GM12878 (cell line): ENCODE results near the gene SLC23A2. TPM values are rescaled to one million over a fixed set of nuclear protein-coding genes. Genes with fewer than 3 reads are reported as not detected.

Experiments used
- ATAC-seq: fragments of 200-7000 bp; cut with Tn5 transposase; 3 replicates; pipeline ENCODE4 v1.9.1; 2020; ENCODE audit warnings: mild to moderate bottlenecking, moderate library complexity
- BruUV-seq: library from RNA; stranded (reverse); fragments of 400-500 nt; replicated peaks from 2 replicates; lab custom pipeline; 2021; lab: Mats Ljungman, UMichigan
- CTCF ChIA-PET: fragments of 300-600 bp; sonication (Branson Sonifier 250); formaldehyde crosslinking; extraction: SDS; loops from one replicate; lab custom pipeline; 2021; ENCODE audit warnings: inconsistent platforms; lab: Yijun Ruan, JAX
- POLR2A ChIA-PET: fragments of 350-600 bp; formaldehyde crosslinking; extraction: SDS; loops from one replicate; lab custom pipeline; 2021; ENCODE audit warnings: inconsistent platforms; lab: Charles Lee
- RAD21 ChIA-PET: fragments of 300-600 bp; sonication (Branson Sonifier 250); formaldehyde crosslinking; loops from one replicate; lab custom pipeline; 2023; ENCODE audit warnings: antibody characterized with exemption; ENCODE audit not compliant: unreplicated experiment; lab: Charles Lee
- SMC1A ChIA-PET: fragments of 300-600 bp; sonication (Branson Sonifier 250); formaldehyde crosslinking; loops from one replicate; lab custom pipeline; 2023; ENCODE audit not compliant: unreplicated experiment, uncharacterized antibody; lab: Charles Lee
- DNase-seq: peaks from one replicate; pipeline ENCODE4 v3.0.0-alpha.2; 2011; ENCODE audit warnings: low read depth, low spot score
- FAIRE-seq: peaks from 3 replicates; lab custom pipeline; 2011; peaks lifted over from hg19 to GRCh38; lab: Jason Lieb, UNC
- H2AFZ ChIP-seq: 2 replicates; pipeline ENCODE4 v1.6.0; 2011; ENCODE audit warnings: low read depth, low read length, control low read depth; ENCODE audit not compliant: control insufficient read depth
- H3K27ac ChIP-seq: 2 replicates; pipeline ENCODE4 v1.5.1; 2011; ENCODE audit warnings: control low read depth; ENCODE audit not compliant: control insufficient read depth, insufficient read depth
- H3K27me3 ChIP-seq, 2 experiments: replicated peaks in 1 of 2; 2 replicates each; pipeline versions ENCODE4 v1.6.0 to v1.6.1; 2011; ENCODE audit warnings: low read length in 1 of 2; ENCODE audit not compliant: control insufficient read depth in 2 of 2, insufficient read depth in 2 of 2
- H3K36me3 ChIP-seq, 2 experiments: 2 replicates each; pipeline ENCODE4 v1.5.1; 2011; ENCODE audit warnings: low read length in 1 of 2; ENCODE audit not compliant: control insufficient read depth in 2 of 2, insufficient read depth in 2 of 2
- H3K4me1 ChIP-seq: 2 replicates; pipeline ENCODE4 v1.6.1; 2011; ENCODE audit warnings: mild to moderate bottlenecking, low read length, moderate library complexity, mixed read lengths; ENCODE audit not compliant: control insufficient read depth, insufficient read depth
- H3K4me2 ChIP-seq: 2 replicates; pipeline ENCODE4 v1.6.0; 2011; ENCODE audit warnings: control low read depth; ENCODE audit not compliant: control insufficient read depth, insufficient read depth
- H3K4me3 ChIP-seq: fragments of 200-600 bp; sonication (generic); 2 replicates; pipeline ENCODE4 v1.5.1; 2016
- H3K79me2 ChIP-seq: 2 replicates; pipeline ENCODE4 v1.6.0; 2011; ENCODE audit warnings: low read length; ENCODE audit not compliant: control insufficient read depth, insufficient read depth
- H3K9ac ChIP-seq: 2 replicates; pipeline ENCODE4 v1.8.0; 2011; ENCODE audit warnings: low read length, control low read depth, mixed read lengths; ENCODE audit not compliant: control insufficient read depth, insufficient read depth
- H3K9me3 ChIP-seq: replicated peaks from 3 replicates; pipeline ENCODE4 v1.5.1; 2011; ENCODE audit warnings: mild to moderate bottlenecking, low read length; ENCODE audit not compliant: control insufficient read depth, insufficient read depth
- H4K20me1 ChIP-seq: 2 replicates; pipeline ENCODE4 v1.6.0; 2011; ENCODE audit not compliant: control insufficient read depth, insufficient read depth
- ATF2 ChIP-seq: IDR thresholded peaks from 2 replicates; pipeline ENCODE4 v1.6.1; 2012; ENCODE audit warnings: low read length, inconsistent platforms
- CREM ChIP-seq: IDR thresholded peaks from 2 replicates; pipeline ENCODE4 v1.6.1; 2014; ENCODE audit warnings: antibody characterized with exemption, low read depth
- CTCF ChIP-seq, 3 experiments: IDR thresholded peaks in 2 of 3; conservative IDR thresholded peaks in 1 of 3; 2 replicates each; pipeline ENCODE4 v1.5.1; 2011; ENCODE audit warnings: low read depth in 3 of 3, low read length in 3 of 3, mild to moderate bottlenecking in 3 of 3, control low read depth in 2 of 3, moderate library complexity in 2 of 3, inconsistent platforms in 1 of 3, mixed read lengths in 1 of 3; ENCODE audit not compliant: control insufficient read depth in 2 of 3, insufficient read depth in 1 of 3; ENCODE audit errors: extremely low read depth in 1 of 3
- EED ChIP-seq: sonication (generic); IDR thresholded peaks from 2 replicates; pipeline ENCODE4 v1.6.1; 2016; ENCODE audit warnings: antibody characterized with exemption, low read depth
- FOS ChIP-seq: IDR thresholded peaks from 3 replicates; pipeline ENCODE4 v1.6.1; 2011; ENCODE audit warnings: borderline replicate concordance; ENCODE audit not compliant: insufficient read length; ENCODE audit errors: extremely low read depth
- IRF3 ChIP-seq: fragments of 450-650 bp; IDR thresholded peaks from 2 replicates; pipeline ENCODE4 v1.6.1; 2014; ENCODE audit warnings: mild to moderate bottlenecking
- NBN ChIP-seq: fragments of 450-650 bp; IDR thresholded peaks from 2 replicates; pipeline ENCODE4 v1.6.1; 2016
- NRF1 ChIP-seq: conservative IDR thresholded peaks from 2 replicates; pipeline ENCODE4 v1.6.1; 2011; ENCODE audit warnings: mild to moderate bottlenecking, low read depth, low read length, improper control_type of control experiment
- PAX5 ChIP-seq: IDR thresholded peaks from 2 replicates; pipeline ENCODE4 v1.6.1; 2011; ENCODE audit warnings: low read depth, low read length, borderline replicate concordance
- RAD21 ChIP-seq: IDR thresholded peaks from 2 replicates; pipeline ENCODE4 v1.6.1; 2011; ENCODE audit warnings: mild to moderate bottlenecking, low read depth, low read length, moderate library complexity; ENCODE audit not compliant: insufficient read depth
- RFX5 ChIP-seq: IDR thresholded peaks from 2 replicates; pipeline ENCODE4 v1.6.1; 2011; ENCODE audit warnings: low read depth, low read length, improper control_type of control experiment
- RUNX3 ChIP-seq: IDR thresholded peaks from 2 replicates; pipeline ENCODE4 v1.6.1; 2012; ENCODE audit warnings: low read length, inconsistent platforms
- SIX5 ChIP-seq: IDR thresholded peaks from 2 replicates; pipeline ENCODE4 v1.6.1; 2011; ENCODE audit warnings: mild to moderate bottlenecking, low read depth, low read length, moderate library complexity; ENCODE audit not compliant: severe bottlenecking
- SMAD1 ChIP-seq: fragments of 450-650 bp; IDR thresholded peaks from 2 replicates; pipeline ENCODE4 v1.6.1; 2018; ENCODE audit warnings: mild to moderate bottlenecking, low read depth; ENCODE audit not compliant: partially characterized antibody
- SMC3 ChIP-seq: IDR thresholded peaks from 2 replicates; pipeline ENCODE4 v1.6.1; 2011; ENCODE audit warnings: low read length, improper control_type of control experiment, borderline replicate concordance
- TCF3 ChIP-seq: IDR thresholded peaks from 2 replicates; pipeline ENCODE4 v1.6.1; 2012; ENCODE audit warnings: low read depth, mild to moderate bottlenecking, low read length, borderline replicate concordance; ENCODE audit not compliant: insufficient read depth
- USF1 ChIP-seq: IDR thresholded peaks from 2 replicates; pipeline ENCODE4 v1.6.1; 2011; ENCODE audit warnings: borderline replicate concordance, low read depth, mild to moderate bottlenecking, moderate library complexity, mixed read lengths, low read length; ENCODE audit not compliant: insufficient read depth; ENCODE audit errors: extremely low read length
- YBX1 ChIP-seq: fragments of 450-650 bp; IDR thresholded peaks from 2 replicates; pipeline ENCODE4 v1.6.1; 2016; ENCODE audit warnings: antibody characterized with exemption
- YY1 ChIP-seq: IDR thresholded peaks from 2 replicates; pipeline ENCODE4 v1.6.1; 2011; ENCODE audit warnings: low read depth, mild to moderate bottlenecking, low read length
- WGBS: methylation state at CpG from one replicate; pipeline ENCODE4 v1.1.6; 2016; ENCODE audit warnings: low lambda C conversion rate; ENCODE audit not compliant: insufficient replicate concordance, insufficient coverage; ENCODE audit errors: missing lambda C conversion rate; 5-methylcytosine and 5-hydroxymethylcytosine counted together
- in situ Hi-C: fragments of 300-500 bp; cut with MboI; formaldehyde crosslinking; loops from 9 replicates; pipeline ENCODE4 v1.14.3; 2018; ENCODE audit warnings: mixed read lengths
- intact Hi-C: fragments of 100-400 bp; cut with micrococcal nuclease; formaldehyde crosslinking; loops from one replicate; pipeline ENCODE4 v1.14.2; 2022; ENCODE audit not compliant: unreplicated experiment
- polyA plus RNA-seq, 11 experiments: library from polyadenylated mRNA; depleted of rRNA in 4 of 11; unstranded in 6 of 11; stranded (reverse) in 5 of 11; fragments of >200 nt; fragmentation: Nextera tagmentation in 4 of 11; fragmentation: Illumina TruSeq in 1 of 11; extraction: Ambion mirVana in 4 of 11; extraction: Trizol in 1 of 11; gene quantifications; 1 replicate in 1 of 11; 2 replicates in 10 of 11; pipeline versions ENCODE4 v1.2.1 to v1.2.3, GENCODE V29; 2011 to 2016; ENCODE audit warnings: inconsistent platforms in 2 of 11, missing spikeins in 2 of 11, low read depth in 1 of 11
- total RNA-seq, 4 experiments: library from RNA; depleted of rRNA in 3 of 4; stranded (reverse); fragments of >200 nt in 3 of 4; fragmentation: Illumina TruSeq in 1 of 4; extraction: Trizol in 1 of 4; gene quantifications; 2 replicates each; pipeline versions ENCODE4 v1.2.1 to v1.2.3, GENCODE V29; 2013 to 2021

Gene SLC23A2
- total and polyA plus RNA-seq, 10 of the 15 experiments (the other 5 are each of a cell fraction or from before 2014, with no cell fraction given) = 4.4 to 56.1 (median 35.5) TPM

DNA sequence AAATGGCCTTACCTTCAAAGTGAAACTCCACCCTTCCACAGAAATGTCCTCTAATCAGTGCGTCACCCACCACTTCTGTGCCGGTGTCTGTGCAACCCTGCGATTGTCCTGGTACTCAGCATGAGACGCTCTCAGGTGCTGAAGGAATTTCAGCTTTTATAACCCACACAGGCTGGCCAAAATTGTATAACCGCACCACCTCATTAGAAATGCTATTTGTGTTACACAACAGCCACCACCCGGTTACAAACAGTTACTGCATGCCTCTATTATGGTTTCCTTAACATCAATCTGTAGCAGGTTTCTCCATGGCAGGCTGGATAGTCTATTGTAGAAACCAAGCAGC is 51.5 kb downstream of the SLC23A2 start:
- in situ Hi-C loops (no loop called here), intact Hi-C loops (loop anchor here (5.0 to 10.0 kb wide), 3 partner anchors 75 to 343 kb away; no protein-coding TSS in a partner anchor)
- ChIA-PET SMC1A (interaction anchor here (0.6 to 3.7 kb wide), 19 partner anchors 22 to 212 kb away, joined by 3 to 19 read pairs (median 4); partner anchors contain the start of gene CDS2), RAD21 (interaction anchor here (0.7 to 2.3 kb wide), 10 partner anchors 13 to 218 kb away, joined by 3 to 14 read pairs (median 4); no protein-coding TSS in a partner anchor), CTCF (interaction anchor here (0.7 to 5.4 kb wide), 29 partner anchors 8 to 262 kb away, joined by 3 to 40 read pairs (median 3); partner anchors contain the start of gene CDS2), POLR2A (interaction anchor here (1.1 kb wide), 1 partner anchor 56 kb away, joined by 4 read pairs; no protein-coding TSS in a partner anchor)
- peaks cover 0 to 3% of the 10 kb centered on the region in 2 experiments; a peak in 2 of 4 replicates for H3K36me3 ChIP-seq
- H2AFZ ChIP-seq = peak overlapping the region; percentile 26
- no peaks in the 10 kb centered on the region; the same call in 2 of the 3 replicates for H3K9me3 ChIP-seq
- no peaks in the 10 kb centered on the region for H4K20me1 ChIP-seq
- H3K4me1 ChIP-seq = peaks cover 21% of the 10 kb centered on the region
- WGBS = 0% methylated on average over 6 of the region's 6 CpGs
- no peaks in the 10 kb centered on the region for H3K79me2 ChIP-seq
- no peak overlapping the region; the same call in 1 of the 2 replicates for H3K9ac ChIP-seq
- H3K27ac ChIP-seq = peak overlapping the region; percentile 24; the same call in 1 of the 2 replicates
- ATAC-seq = peak; percentile 82
- FAIRE-seq = peak; percentile 69
- 0 out of 2 replicates have a peak overlapping the region, but pooled peaks have one; percentile 37 for H3K4me3 ChIP-seq
- TSS peak; percentile 5 for BruUV-seq
- H3K27me3 ChIP-seq = no peaks in the 10 kb centered on the region
- no peak for DNase-seq
- peak overlapping the region; percentile 56 for H3K4me2 ChIP-seq
- TF ChIP-seq TCF3 (0 out of 2 replicates have a peak, but pooled peaks have one; percentile 0), IRF3 (no peak), SMAD1 (no peak), CREM (0 out of 2 replicates have a peak, but pooled peaks have one; percentile 3), RFX5 (no peak), ATF2 (0 out of 2 replicates have a peak, but pooled peaks have one; percentile 11), FOS (no peak), SMC3 (peak; percentile 76), CTCF (IDR thresholded peaks at IDR 0.05 in 2 of 3, conservative IDR thresholded peaks at IDR 0.05 in 1 of 3; ENCODE audit: control insufficient read depth in 2 of 3, extremely low read depth in 1 of 3, insufficient read depth in 1 of 3, low read depth in 3 of 3, low read length in 3 of 3) (peak; percentile 60 to 82 (median 72); a peak in 5 of 6 replicates), USF1 (no peak), SIX5 (no peak), RAD21 (peak; percentile 85), RUNX3 (peak; percentile 78), NRF1 (no peak), PAX5 (0 out of 2 replicates have a peak, but pooled peaks have one; percentile 14), NBN (no peak), YY1 (peak; percentile 51; the same call in 1 of the 2 replicates), YBX1 (no peak), EED (no peak)
